Stimulated activated CD8-positive, alpha-beta memory T cell treated with anti-CD3 and anti-CD28 coated beads, Interleukin-15, amount 100 ng/mL, for 1 hour (primary cell): ENCODE measurements around the gene BFSP2.
A peak's percentile ranks its signal among the peaks of the same experiment; 100 is the strongest.

Experiments used
- DNase-seq: peaks from one replicate; pipeline ENCODE4 v3.0.0-alpha.2; 2020; ENCODE audit warnings: low read depth

Gene BFSP2

GRCh38 chr3:133419151-133419909, 19.5 kb downstream of the BFSP2 start:
- DNase-seq, result no peak

GRCh38 chr3:133424937-133425869, 25.3 kb downstream of the BFSP2 start:
- DNase-seq, result no peak

DNA sequence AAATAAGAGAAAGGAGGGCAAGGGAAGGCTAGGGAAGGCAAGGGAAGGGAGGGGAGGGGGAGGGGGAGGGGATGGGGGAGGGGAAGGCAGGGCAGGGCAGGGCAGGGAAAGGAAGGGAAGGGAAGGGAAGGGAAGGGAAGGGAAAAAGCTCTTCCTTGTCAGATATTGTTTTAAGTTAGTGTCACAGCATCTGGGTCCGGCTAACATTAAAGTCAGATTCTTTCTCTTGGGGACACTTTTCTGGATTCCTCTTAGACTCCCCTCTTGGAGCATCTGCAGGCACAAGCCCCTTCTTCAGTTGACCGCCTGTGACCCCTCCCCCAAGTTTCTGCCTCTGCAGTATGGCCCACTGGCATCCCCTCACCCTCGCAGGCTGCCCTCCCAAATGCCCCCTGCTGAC, 26.0 kb downstream of the BFSP2 start:
- no peak for DNase-seq

DNA sequence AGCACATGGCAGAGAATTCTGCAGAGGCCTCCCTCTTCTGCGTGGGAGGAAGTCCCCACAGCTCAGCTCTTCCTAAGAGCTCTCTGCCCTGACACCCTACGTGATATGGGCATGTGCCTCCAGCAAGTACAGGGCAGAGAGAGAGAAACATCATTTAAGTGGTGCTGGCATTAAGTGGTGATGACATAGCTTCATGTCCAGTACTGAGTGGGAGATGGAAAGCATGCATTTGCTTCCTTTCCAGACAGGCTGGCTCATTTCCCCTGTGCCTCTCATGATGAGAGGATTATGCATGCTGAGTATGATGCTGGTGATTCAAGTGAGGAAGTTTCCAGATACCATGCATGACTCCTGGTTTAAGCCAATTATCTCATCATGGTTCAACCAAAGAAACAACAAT, 26.9 kb downstream of the BFSP2 start:
- DNase-seq, result no peak

- no peak for DNase-seq
Observed at GRCh38 chr3:133428552-133428951, 28.7 kb downstream of the BFSP2 start.

DNA sequence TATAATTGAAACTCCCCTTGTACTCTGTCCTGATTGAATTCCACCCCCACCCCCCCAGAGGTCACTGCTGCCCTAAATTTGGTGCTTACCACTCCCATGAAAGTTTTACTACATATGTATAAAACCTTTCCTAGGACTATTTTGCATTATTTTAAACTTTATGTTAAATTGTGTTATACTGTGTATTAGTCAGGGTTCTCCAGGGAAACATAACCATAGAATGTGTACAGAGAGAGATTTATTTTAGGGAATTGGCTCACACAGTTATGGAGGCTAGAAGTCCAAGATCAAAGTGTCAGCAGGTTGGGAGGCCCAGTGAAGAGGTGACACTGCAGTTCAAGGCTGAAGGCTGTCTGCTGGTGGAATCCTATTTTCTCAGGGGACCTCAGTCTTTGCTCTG, 29.2 kb downstream of the BFSP2 start:
- DNase-seq, result no peak

- no peak for DNase-seq
Observed at GRCh38 chr3:133439563-133439962, 39.7 kb downstream of the BFSP2 start.

- no peak for DNase-seq
Observed at GRCh38 chr3:133440652-133441051, 40.8 kb downstream of the BFSP2 start.

DNA sequence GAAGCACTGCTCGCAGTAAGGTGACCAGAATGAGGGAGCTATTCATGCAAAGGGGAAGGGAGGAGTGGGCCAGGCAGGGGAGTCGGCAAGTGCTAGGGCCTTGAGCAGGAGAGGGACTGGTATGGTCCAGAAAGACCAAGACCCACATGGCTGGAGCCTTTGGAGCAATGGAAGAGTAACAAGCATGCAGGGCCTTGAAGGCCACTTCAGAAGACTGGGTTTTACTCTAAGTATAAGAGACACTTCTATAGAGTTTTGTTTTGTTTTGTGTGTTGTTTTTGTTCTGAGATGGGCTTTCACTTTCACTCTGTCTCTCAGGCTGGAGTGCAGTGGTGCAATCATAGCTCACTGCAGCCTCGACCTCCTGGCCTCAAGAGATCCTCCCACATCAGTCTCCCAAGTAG, 42.0 kb downstream of the BFSP2 start:
- DNase-seq, result peak; percentile 6

GRCh38 chr3:133442518-133442917, 42.7 kb downstream of the BFSP2 start:
- no peak for DNase-seq

GRCh38 chr3:133443649-133444422, 44.0 kb downstream of the BFSP2 start:
- DNase-seq, result no peak

DNA sequence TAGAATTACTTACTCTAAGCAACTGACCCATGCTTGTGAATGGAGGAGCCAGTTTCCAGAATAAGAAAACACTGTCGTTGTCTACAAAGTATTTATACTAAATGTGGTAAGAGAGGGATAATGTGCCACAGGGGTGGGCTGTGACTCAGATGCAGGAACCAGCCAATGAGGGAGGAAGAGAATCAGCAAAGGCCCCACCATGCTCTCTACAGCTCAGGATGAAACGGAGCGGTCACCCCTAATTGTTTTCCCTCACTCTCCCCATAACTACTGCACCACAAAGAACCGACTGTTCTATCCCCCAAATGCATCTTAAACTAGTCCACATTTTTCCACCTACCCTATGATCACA, 44.5 kb downstream of the BFSP2 start:
- no peak for DNase-seq

DNA sequence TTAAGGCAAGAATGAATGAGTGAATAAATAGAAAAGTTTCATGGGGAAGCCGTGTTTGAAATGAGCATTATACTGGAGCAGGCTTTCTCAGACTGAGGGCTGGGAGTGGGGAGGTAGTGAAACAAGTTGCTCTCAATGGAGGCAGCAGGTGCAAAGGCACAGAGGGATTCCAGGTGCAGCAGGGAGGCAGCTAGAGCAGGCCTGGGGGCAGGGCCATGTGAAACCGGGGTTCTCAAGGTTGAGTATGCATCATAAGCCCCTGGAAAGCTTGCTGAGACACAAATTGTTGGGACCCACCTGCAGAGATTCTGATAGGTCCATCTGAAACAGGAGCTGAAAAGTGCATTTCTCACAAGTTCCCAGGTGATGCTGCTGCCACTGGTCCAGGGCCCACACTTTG, 45.3 kb downstream of the BFSP2 start:
- no peak for DNase-seq

DNA sequence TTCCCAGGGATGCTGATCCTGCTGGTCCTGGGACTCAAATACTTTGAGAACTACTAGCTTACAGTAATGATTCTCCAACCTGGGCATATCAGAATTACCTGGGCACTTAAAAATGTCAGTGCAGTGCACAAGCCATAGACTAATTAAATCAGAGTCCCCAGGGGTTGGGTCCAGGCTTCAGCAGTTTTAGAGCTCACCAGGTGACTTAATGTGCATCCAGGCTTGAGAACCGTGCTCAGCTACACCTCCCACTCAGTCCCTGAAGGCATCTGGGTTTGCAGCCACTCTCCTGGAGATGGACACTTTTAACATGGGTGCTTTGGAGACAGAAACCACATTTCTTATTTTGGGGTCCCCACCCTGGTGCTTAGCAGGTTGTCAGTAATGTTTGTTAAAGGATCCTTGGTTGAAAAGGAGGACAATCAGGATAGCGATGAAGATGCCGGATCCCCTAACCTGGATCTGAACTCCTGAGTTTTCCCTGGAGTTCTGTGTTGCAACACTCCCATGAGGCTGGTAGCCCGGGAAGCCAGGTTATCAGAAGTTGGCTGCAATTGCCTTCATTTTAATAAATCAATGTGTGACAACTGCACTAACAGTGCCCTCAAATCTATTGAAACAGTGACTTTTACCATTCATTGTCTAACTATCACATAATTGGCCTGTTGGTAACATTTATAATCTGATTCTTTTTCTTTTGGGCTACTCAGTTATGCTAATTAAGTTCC, 48.1 kb downstream of the BFSP2 start:
- no peak for DNase-seq

GRCh38 chr3:133448478-133449122, 48.7 kb downstream of the BFSP2 start:
- no peak for DNase-seq

- DNase-seq, result no peak
Observed at GRCh38 chr3:133451309-133451708, 51.5 kb downstream of the BFSP2 start.

GRCh38 chr3:133452641-133453319, 52.9 kb downstream of the BFSP2 start:
- no peak for DNase-seq

DNA sequence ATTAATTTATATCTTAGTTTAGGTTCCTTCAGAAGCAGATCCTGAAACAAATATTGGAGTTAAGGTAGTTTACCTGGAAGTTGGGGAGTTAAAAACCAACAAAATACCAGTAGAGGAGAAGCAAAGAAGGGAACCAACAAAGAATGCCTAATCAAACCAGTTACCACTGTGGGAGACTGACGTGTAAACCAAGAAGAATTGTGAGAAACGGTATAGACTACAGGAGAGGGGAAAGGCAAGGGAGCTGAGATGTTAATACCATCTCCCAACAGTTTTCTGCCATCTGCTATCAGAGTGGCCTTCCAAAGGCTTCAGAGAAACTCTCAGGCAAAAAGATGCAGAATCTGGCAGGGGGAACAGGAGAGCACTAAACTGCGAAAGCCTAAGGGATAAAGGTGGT, 53.5 kb downstream of the BFSP2 start:
- no peak for DNase-seq

DNA sequence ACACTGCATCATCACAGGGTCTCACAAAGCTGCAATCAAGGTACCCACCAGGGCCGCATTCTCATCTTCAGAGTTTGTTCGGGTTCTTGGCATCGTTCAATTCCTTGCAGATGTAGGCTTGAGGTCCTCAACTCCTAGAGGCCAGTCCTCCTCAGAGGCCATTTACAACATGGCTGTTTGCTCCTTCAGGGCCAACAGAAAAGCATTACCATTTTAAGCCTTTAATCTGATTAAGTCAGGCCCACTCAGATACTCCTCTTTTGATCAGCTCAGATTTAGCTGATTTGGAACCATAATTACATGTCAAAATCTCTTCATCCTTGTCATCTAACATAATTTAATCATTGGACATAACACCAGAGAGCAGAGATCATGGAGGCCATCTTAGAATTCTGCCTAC, 55.4 kb downstream of the BFSP2 start:
- DNase-seq, result no peak

GRCh38 chr3:133455960-133456359, 56.1 kb downstream of the BFSP2 start:
- no peak for DNase-seq

DNA sequence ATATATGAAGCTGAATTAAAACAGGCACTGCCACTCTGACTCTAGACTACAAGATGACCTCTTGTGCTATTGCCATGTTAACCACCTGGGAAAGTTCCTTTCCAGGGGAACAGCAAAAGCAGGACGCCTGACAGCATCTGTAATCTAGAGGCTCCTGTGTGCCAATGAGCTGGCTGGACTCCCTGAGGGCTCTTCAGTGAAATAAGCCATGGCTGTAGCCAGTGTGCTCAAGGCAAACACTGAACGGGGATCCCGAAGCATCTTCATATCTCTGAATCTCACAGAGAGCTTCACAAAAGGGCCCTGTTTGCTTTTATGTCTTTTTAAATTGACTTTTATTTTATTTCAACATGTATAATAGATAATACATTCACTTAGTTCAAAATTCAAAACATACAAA, 57.2 kb downstream of the BFSP2 start:
- DNase-seq, result no peak
